Measurements from ENCODE around the gene UFSP1. TPM values are rescaled to one million over a fixed set of nuclear protein-coding genes. Genes with fewer than 3 reads are reported as not detected.

Gene UFSP1
- total RNA-seq, 2 donors from 2014 or later: 1.8 to 6.0 TPM

DNA sequence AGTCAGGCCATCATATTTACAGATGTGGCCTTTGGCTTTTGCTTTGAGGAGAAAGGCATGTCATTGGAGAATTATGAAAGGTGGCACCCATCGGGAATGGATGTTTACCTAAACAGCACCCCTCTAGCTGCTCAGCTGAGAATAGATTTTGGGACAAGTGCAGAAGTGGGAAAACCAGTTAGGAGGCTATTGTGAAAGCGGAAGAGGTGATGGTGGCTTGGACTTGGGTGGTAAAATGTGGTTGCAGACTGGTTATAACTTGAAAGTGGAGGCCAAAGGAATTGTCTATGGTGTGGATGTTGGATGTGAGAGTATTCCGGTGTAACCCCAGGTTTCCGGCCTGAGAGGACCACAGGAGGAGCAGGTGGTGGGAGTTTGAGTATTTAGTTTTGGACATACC, 42.2 kb downstream of the UFSP1 start:
- Mint-ChIP-seq H3K27ac (no peak overlapping the region), H3K36me3 (no peaks in the 10 kb centered on the region), H3K4me1 (ENCODE audit: low read depth in 2 of 2) (peaks cover 7 to 8% of the 10 kb centered on the region in 2 donors), H3K9me3 (no peaks in the 10 kb centered on the region), H3K4me3 (no peak overlapping the region), H3K27me3 (no peaks in the 10 kb centered on the region)
- ATAC-seq (no peak), DNase-seq (ENCODE audit: low spot score) (no peak)

DNA sequence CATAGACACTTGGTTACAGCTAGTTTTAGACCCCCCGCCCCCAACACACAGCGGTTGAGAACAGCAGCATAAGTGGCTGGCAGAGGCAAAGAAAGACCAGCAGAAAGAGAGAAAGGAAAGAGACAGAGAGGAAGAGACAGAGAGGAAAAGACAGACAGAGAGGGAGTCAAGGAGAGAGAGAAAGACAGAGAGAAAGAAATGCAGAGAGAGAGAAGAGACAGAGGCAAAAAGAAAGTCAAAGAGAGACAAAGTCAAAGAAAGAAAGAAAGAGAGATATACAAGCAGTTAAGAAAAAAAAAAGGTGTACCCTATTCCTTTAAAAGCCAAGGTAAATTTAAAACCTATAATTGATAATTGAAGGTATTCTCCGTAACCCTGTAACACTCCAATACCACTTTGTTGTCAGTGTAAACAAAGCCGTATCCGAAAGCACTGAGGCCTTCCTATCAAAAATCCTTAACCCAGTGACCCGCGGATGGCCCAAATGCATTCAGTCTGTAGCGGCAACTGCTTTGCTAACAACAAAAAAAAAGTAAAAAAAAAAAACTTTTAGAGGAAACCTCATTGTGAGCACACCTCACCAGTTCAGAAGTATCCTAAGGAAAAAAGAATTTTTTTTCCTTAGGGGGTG, 48.9 kb downstream of the UFSP1 start:
- no peak overlapping the region for H3K4me3 Mint-ChIP-seq

DNA sequence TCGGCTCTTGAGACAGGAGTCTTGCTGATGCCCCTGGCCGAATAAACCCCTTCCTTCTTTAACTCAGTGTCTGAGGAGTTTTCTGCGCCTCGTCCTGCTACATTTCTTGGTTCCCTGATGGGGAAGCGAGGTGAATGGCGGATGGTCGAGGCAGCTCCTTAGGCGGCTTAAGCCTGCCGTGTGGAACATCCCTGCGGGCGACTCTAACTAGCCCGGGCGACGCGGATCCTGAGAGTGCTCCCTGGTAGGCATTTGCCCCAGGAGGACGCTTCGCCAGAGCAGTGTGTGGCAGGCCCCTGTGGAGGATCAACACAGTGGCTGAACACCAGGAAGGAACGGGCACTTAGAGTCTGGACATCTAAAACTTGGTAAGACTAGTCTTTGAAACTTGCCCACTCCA, 50.2 kb downstream of the UFSP1 start:
- no peak overlapping the region for H3K4me3 Mint-ChIP-seq
- ATAC-seq (no peak), DNase-seq (ENCODE audit: low spot score) (no peak)
- H3K4me1 Mint-ChIP-seq (ENCODE audit: low read depth in 2 of 2): peaks cover 3 to 12% of the 10 kb centered on the region in 2 donors
- H3K27me3 Mint-ChIP-seq: no peaks in the 10 kb centered on the region
- H3K9me3 Mint-ChIP-seq: no peaks in the 10 kb centered on the region
- no peak overlapping the region for H3K27ac Mint-ChIP-seq
- no peaks in the 10 kb centered on the region for H3K36me3 Mint-ChIP-seq

More for the DNA sequence above, 48.9 kb downstream of the UFSP1 start:
- DNase-seq (ENCODE audit: low spot score) (no peak), ATAC-seq (no peak)
- Mint-ChIP-seq H3K27me3 (no peaks in the 10 kb centered on the region), H3K9me3 (no peaks in the 10 kb centered on the region), H3K27ac (no peak overlapping the region), H3K36me3 (no peaks in the 10 kb centered on the region), H3K4me1 (ENCODE audit: low read depth in 2 of 2) (peaks cover 3 to 10% of the 10 kb centered on the region in 2 donors)

Other genes with a start within 250 kb of the UFSP1 start
- gene TFR2, start 248.2 kb downstream of the UFSP1 start, total RNA-seq: 10 to 100 TPM; 10.1 to 34.1 TPM
- gene ACTL6B, start 233.3 kb downstream of the UFSP1 start, total RNA-seq: not detected
- gene GNB2, start 216.0 kb downstream of the UFSP1 start, total RNA-seq: 100 to 1,000 TPM; 345 to 348 TPM
- gene GIGYF1, start 195.5 kb downstream of the UFSP1 start, total RNA-seq: 10 to 100 TPM; 28.5 to 72.1 TPM
- gene POP7, start 183.6 kb downstream of the UFSP1 start, total RNA-seq: 10 to 100 TPM; 46.6 to 64.9 TPM
- not detected for gene EPO, start 169.2 kb downstream of the UFSP1 start, total RNA-seq
- gene ZAN, start 156.1 kb downstream of the UFSP1 start, total RNA-seq: not detected
- gene EPHB4, start 62.2 kb downstream of the UFSP1 start, total RNA-seq: 1 to 10 TPM; 1.2 to 3.0 TPM
- 10 to 100 TPM; 32.7 to 38.7 TPM for gene SLC12A9, start 37.0 kb downstream of the UFSP1 start, total RNA-seq
- 1 to 10 TPM; 2.7 to 7.4 TPM for gene TRIP6, start 22.3 kb downstream of the UFSP1 start, total RNA-seq
- 100 to 1,000 TPM; 212 to 391 TPM for gene SRRT, start 14.6 kb downstream of the UFSP1 start, total RNA-seq
- under 1 TPM; 0.64 to 0.73 TPM for gene ACHE, start 6.2 kb upstream of the UFSP1 start, total RNA-seq
- not detected for gene MUC3A, start 59.8 kb upstream of the UFSP1 start, total RNA-seq
- gene MUC12, start 79.8 kb upstream of the UFSP1 start, total RNA-seq: not detected
- gene MUC17, start 130.4 kb upstream of the UFSP1 start, total RNA-seq: not detected
- gene TRIM56, start 195.8 kb upstream of the UFSP1 start, total RNA-seq: 10 to 100 TPM; 54.8 to 73.7 TPM
- gene SERPINE1, start 237.4 kb upstream of the UFSP1 start, total RNA-seq: not detected